SKM-1 (cell line): ENCODE measurements around the gene DPH6.
A peak's percentile ranks its signal among the peaks of the same experiment; 100 is the strongest.

ENCODE experiments used
- DNase-seq: peaks from one replicate; lab custom pipeline; 2025; ENCODE audit not compliant: unreplicated experiment; lab: John Stamatoyannopoulos, UW

The DPH6 gene

DNA sequence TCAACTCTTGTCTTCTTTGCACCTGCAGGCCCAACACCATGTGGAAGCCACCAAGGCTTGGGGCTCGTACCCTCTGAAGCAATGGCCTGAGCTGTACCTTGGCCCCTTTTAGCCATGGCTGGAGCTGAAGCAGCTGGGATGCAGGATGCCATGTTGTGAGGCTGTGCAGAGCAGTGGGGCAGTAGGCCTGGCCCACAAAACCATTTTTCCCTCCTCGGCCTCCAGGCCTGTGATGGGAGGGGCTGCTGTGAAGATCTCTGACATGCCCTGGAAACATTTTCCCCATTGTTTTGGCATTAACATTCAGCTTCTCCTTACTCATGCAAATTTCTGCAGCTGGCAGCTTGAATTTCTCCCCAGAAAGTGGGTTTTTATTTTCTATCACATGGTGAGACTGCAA, 58.5 kb downstream of the DPH6 start:
- DNase-seq, result no peak

DNA sequence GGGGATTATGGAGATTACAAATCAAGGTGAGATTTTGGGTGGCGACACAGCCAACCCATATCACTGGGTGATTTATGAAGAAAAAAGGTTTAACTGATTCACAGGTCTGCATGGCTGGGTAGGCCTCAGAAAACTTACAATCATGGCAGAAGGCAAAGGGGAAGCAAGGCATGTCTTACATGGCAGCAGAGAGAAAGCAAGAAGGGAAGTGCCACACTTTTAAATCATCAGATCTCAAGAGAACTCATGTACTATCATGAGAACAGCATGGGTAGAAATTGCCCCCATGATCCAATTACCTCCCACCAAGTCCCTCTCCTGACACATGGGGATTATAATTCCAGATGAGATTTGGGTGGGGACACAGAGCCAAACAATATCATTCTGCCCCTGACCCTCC, 59.7 kb downstream of the DPH6 start:
- DNase-seq, result no peak

DNA sequence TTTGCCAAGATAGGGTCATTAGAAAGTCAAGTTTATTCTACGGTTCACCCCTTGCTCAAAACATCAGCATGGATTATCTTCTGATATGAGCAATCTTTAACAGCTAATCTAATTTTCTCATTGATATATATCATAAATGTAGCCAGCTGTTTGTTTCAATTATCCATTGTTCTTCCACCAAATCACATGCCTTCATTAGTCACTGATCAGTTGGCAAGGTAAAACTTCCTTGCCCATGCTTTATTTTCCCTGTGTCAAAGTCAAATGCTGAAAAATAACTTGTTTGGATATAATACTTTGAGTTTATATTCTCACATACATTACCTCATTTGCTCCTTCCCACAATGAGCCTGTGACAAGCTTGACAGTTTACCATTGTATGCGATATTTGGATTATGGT, 60.6 kb downstream of the DPH6 start:
- DNase-seq, result no peak

DNA sequence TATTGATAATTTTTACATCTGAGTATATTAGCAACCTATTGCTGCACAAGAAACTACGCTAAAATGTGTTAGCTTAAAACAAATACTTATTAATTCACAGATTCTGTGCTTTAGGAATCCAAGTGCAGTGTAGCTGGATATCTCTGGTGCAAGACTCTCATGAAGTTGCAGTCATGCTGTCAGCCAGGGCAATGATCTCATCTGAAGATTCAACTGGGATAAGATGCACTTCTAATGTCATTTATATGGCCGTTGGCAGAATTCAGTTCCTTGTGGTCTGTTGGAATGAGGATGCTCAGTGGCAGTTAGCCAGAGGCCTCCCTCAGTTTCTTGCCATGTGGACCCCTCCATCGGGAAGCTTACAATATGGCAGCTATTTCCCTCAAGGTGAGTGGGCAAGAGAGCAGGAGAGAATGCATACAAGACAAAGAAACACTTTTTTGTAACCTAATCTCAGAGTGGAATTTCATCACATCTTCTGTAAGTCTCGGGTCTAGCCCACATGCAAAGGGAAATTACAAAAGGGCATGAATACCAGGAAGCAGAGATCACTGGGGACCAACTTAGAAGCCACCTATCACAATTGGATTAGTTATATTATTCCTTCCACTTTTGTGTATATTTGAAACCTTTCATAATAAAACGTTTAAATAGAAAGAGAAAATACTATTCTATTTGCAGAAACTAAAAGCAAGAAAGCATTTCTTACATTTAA, 61.6 kb downstream of the DPH6 start:
- DNase-seq, result no peak

DNA sequence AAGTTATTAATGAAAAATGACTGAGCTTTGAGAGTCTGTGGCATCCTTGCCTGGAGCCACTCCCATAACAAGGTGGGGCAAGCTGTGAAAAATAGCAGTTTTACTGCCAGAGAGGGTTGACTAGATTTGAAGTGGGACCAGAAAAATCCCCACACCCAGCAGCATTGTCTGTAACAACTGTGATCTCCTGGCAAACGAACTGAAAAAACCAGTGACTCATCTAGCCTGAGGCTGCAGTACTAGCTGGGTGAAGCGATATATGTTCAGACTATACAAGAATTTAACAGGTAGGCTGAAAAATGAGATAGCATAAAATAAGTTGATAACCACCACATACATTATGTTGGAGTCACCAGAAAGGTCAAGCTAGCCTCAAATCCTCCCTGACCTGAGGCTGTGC, 64.0 kb downstream of the DPH6 start:
- DNase-seq, result no peak

DNA sequence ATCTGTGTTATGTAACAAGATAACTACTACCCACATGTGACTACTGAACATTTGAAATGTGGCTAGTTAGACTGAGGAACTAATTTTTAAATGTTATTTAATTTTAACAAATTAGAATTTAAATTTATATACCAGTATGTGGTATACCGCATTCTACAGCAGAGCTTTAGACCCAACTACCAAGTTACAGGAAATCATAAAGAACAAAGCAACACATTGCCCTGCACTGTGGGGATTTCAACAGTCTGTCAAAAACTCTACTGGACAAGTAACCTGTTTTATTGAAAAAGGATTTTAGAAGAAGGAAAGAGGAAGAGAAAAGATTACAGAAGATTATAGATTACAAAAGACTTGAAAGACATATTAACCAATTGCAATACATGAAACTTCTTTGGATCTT, 64.9 kb downstream of the DPH6 start:
- DNase-seq, result no peak

DNA sequence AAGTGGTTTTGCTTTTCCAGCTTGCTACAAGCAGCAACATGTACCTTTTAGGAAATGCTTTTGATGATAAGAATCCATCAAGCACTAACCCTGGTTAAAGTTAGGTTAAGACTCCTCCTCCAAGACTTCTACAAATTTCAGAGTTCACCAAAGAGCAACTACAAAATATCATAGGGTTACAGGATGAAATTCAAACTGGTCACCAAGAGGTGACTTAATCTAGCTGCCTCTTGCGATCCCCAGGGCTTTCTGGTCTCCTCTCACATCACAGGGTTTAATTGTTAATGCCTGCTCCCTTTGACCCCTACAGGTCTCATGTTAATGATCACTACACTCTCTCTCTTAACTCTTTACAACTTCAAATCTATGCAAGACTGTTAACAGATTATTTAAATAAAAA, 66.5 kb downstream of the DPH6 start:
- DNase-seq, result no peak

DNA sequence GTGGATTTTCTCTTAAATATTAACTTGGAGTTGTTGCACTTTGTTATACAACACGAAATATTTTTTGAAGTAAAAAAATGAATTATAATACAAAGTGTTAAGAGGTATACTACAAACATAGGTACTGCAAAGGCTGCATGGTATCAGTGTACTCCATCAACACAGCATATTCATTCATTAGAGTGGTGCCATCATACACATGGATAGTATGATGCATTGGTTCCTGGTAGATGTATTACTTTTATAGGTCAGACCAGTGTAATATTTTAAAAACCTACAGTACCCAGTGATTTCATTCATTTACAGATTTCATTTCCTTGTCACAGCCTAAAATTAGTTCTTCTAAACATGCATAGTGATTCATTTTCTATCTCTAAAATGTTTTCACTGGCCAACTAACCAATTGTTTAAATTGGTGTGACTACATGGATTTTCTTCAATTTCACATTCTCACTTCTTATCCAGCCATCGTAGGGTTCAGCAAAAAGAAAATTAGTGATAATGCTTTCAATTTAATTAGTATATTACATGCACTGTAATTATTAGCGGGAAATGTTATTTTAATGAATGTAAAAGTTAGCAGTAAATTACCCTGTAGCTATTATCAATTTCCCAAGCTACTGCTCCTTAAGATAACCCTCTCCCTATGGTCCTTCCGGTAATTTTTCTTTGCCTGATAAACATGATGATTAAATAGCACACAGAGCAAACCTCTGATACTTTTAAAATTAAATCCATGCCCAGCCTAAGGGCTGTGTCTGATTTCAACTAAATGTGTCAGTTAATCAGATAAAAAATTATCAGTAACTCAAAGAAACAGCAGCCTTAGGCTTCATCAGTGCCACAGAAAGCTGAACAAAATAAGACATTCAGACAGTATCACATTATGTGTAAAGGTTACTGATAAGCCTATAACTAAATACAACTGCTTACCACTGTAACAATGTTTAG, 68.4 kb downstream of the DPH6 start:
- no peak for DNase-seq

DNA sequence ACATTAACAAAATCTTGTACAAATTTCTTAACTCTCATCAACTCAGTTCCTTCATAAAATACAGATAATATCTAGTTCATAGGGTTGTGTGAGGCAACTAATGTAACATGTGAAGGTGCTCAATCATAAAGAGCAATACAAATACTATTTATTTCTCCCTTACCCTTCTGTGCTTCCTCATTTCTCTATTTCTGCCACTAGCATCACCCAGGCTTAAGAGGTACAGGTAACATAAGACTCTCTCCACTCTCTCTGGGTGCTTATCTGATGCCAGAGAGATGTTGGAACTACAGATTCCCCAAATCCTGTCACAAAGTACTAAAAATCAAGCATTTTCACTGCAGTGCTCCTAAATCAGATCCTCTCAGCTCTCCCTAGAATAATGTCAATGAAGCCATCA, 74.9 kb downstream of the DPH6 start:
- DNase-seq, result no peak

DNA sequence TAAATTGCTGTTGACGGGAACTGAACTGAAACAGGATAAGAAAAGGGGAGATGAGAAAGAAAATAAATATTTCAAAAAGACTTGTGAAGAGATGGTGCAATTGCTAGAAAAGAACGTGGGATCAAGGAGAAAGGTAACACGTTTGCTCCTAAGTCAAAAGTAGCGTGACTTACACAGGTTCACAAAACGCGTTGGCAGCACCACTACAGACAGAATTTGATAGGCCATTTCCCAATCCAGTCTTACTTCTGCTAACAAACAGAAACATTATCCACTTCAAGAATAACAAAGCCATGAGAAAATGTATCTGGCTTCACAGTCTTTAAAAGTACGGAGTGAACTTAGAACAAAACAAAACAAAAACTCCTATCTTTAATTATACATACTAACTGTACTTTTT, 75.5 kb downstream of the DPH6 start:
- DNase-seq, result no peak

DNA sequence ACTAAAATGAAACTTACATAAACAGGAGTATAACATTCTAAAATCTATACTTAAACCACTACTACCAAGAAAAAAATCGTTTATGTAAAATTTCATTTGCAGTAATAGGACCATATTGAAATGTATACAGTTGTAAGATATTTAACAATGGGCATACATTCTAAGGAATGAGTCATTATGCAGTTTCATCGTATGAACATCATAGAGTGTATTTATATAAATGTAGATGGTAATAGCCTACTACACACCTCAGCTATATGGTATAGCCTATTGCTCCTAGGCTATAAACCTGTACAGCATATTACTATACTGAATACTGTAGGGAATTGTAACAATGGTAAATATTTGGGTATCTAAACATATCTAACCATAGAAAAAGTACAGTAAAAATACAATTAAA, 79.5 kb downstream of the DPH6 start:
- no peak for DNase-seq

DNA sequence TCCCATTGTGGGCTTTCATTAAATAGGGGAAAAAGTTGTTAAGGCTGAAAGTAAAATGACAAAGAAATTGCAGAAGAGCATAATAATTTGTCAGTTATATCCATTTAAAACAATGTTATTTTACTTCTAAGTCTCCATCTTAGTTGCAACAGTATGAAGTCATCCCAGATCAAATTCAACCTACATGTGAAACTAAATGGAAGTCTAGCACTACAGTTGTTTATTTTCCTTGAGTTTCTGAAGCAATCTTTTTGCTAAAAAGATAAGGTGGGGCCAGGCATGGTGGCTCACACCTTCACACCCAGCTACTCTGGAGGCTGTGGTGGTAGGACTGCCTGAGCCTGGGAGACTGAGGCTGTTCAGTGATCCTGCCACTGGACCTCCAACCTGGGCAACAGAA, 80.2 kb downstream of the DPH6 start:
- DNase-seq, result no peak

DNA sequence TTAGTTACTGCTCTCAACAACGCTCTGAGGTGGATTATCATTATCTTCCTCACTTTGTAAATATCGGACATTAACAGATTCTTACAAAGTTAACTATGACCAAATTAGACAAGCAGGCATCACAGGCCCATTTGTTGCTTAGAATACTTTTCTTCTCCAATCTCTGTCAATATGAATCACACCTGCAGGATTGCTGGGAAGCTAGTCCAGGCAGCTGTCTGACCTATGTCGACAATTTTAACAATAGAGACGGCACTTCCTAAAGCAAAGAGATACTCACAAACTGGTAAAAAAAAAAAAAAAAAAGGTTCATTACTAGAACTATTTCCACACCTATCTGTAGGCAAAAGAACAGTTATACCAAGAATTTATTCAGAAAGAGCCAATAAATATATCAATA, 85.3 kb downstream of the DPH6 start:
- no peak for DNase-seq

DNA sequence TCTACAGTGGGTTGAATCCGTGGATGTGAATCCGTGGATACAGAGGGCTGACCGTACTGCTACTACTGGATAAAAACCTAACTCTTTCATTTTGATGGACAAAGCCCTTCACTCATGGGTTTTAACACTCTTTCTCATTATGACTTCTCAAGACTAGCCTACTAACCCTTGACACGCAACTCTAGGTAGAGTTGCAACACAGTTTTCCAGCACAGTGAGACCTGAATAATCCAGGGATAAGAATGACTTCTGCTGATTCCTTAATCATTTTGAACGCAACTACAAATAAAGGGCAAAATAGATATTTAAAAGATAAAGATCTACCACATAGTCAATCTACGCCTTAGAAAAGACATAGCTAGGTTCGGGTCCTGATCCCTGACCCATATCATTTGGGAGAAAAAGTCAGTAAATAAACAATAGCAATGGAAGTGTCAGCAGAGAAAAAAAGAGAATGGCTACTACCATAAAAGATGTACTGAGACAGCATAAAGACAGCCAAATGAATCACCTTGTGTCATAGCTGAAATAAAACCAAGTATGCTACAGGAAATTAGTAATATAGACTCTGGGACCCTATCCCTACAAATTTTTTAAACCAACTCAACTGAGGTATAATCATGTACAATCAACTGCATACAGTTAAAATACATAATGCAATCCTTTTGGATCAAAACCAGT, 87.6 kb downstream of the DPH6 start:
- no peak for DNase-seq

DNA sequence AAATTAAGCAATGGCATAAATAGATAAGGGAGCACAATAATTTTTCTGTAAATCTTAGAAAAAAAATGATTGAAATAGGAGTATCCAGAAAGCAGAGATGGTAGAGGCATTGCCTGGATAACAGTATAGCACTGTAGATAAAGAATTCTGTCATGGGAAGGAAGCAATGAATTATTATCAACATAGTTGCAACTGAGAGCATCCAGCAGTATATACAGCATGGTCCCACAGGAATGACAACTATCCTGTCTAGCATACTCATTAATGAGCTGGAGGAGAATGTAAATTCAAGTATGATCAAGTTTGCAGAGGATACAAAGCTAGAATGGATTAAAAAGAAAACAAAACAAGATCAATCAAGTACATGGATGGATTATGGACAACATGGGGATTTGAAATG, 90.8 kb downstream of the DPH6 start:
- DNase-seq, result no peak

DNA sequence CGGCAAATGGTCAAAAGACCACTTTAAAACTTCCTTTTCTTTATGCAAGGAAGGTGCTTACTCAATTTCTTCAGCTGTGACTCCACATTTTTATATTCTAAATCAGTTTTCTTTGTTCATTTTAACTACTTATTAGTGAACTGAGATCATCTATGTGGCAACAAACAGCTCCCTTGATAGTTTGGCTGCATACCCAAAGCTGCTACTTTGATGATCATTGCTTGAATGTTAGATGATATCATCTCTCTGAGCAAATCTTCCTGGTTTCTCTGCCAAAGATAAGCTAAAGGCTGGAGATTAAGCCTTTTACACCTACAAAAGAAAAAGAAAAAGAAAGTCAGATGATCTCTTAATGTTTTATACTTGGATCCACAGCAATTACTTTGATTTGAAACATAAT, 95.5 kb downstream of the DPH6 start:
- no peak for DNase-seq

DNA sequence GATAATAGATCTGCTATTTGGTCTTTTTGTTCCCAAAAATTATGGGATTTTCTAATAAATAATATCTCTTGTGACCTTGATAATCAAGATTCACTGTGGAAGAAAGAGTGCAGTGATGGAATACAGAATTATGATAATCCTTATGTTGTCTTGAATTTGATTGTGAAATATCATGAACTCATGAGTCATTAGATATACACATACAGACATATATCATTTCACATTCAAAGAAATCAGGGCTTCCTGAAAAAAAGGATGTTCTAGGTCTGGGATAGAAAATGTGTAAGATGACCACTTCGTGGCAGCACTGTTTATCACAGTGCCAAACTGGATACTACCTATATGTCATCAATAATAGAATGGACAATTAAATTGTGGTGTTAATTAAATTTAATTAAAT, 97.7 kb downstream of the DPH6 start:
- no peak for DNase-seq

DNA sequence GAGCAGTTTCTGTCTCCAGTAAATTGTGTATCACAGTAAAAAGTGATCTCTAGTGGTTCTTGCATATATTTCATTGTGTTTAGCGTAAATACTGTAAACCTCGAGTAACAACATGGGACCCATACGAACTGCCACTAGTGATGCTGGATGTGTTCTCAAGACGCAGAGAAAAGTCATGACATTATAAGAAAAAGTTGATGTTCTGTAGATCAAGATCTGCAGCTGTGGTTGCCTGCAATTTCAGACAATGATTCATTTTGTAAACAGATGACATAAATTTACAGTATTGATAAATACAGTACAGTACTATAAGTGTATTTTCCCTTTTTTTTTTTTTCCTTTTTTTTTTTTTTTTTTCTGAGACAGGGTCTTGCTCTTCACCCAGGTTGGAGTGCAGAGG, 100.1 kb downstream of the DPH6 start:
- no peak for DNase-seq

DNA sequence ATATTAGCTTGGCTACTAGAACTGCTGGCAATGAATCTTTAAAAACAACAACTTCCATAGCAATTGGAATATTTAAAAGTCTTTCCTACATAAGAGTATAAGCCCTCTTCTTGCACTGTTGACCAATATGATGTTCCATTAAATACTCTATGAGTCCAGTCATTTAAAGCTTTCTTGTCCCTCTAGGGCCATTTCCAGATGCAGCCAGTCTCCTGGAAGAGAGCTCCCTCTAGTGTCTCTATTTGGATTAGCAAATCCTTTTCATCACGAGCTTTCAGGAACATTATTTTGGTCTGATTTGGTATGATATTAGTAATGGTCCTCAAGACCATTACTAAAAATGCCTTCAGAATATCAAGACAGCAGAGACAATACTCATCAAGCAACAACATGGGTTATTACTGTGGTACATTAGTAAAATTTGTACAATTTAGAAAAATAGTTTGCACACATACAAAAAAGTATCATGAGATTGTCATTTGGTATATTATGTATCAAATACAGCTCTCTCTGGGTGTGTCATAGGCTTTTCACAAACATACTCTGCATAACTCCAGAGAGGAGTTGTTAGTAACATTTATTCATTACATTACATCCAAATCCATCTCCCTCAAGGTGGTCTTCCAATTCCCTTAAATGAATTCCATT, 101.3 kb downstream of the DPH6 start:
- DNase-seq, result peak; percentile 37

DNA sequence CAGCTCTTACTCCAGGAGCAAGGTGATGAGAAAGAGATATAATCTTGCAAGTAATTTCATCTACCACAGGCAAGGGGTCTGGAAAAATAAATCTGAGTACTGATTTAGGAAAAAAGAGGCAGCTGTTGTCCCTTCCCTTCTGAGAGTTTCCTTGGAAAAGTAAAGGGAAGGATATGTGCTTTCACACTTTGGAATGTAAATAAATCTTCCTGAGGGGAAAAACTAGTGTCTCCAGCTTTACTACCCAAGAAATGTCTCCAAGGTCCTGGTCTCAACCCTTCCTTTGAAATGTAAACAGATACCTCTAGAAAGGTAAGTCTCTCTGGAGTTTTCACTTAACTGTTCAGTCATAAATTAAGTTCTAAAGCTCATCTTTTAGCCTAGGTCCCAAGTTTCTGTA, 102.6 kb downstream of the DPH6 start:
- DNase-seq, result no peak

DNA sequence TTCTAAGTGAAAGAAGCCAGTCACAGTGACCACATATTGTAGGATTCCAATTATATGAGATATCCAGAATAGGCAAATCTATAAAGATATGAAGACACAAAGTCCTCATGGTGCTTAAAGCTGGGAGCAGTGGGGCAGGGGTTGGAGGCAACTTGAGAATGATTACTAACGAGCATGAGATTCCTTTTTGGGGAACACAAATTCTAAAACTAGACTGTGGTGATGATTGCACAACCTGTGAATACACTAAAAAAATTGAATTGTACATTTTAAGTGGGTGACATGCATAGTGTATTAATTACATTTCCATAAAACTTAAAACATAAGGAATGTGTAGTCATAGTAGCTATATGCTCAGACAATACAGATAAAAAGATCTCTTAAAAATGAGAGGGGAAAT, 103.2 kb downstream of the DPH6 start:
- no peak for DNase-seq
